Measurements from ENCODE around the gene MME.

DNA sequence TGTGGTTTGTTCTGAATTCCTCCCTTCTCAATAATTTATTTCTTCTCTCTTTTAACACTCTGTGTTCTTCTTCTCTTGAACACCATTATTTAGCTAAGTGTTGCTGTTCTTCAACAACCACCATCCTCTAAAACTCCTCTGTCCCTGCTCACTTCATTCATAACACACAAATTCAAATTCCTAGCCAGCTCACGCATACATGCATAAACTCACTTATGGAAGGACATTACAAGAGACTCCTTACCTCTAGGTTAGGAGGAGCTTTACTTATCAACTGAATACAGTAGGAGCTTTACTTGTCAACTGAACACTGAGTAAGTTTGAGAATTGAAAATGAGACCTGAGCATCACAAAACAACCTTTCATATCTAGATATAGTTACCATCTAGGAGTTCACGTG, 23.6 kb downstream of the MME start:
- TF ChIP-seq CTCF (IDR thresholded peaks at IDR 0.05): no peak
- TF ChIP-seq POLR2A (IDR thresholded peaks at IDR 0.05): no peak

Measured in uterus (tissue), 2 donors.